SK-N-SH treated with all-trans-retinoic acid at 6 μM for 48 hours (cell line): ENCODE data around the gene SYT6.

Experiments used
- ARNTL ChIP-seq: fragments of 450-650 bp; formaldehyde crosslinking; IDR thresholded peaks from 2 replicates; pipeline ENCODE4 v1.5.0; 2020; ENCODE audit warnings: low read depth, mild to moderate bottlenecking, moderate library complexity, borderline replicate concordance
- CSDC2 ChIP-seq: fragments of 250-450 bp; sonication (Bioruptor Pico); IDR thresholded peaks from 2 replicates; pipeline ENCODE4 v1.5.0; 2020; ENCODE audit warnings: mild to moderate bottlenecking, moderate library complexity
- OSR1 ChIP-seq: fragments of 250-450 bp; sonication (Bioruptor Pico); IDR thresholded peaks from 2 replicates; pipeline ENCODE4 v1.8.0; 2022; ENCODE audit warnings: moderate library complexity, mild to moderate bottlenecking, inconsistent platforms
- TOX ChIP-seq: fragments of 250-450 bp; sonication (Bioruptor Pico); IDR thresholded peaks from 2 replicates; pipeline ENCODE4 v1.8.0; 2021; ENCODE audit warnings: mild to moderate bottlenecking, moderate library complexity, borderline replicate concordance
- ZFP30 ChIP-seq: fragments of 450-650 bp; formaldehyde crosslinking; IDR thresholded peaks from 2 replicates; pipeline ENCODE4 v1.5.0; 2022; ENCODE audit warnings: mild to moderate bottlenecking, moderate library complexity
- ZNF70 ChIP-seq: fragments of 450-650 bp; formaldehyde crosslinking; IDR thresholded peaks from 2 replicates; pipeline ENCODE4 v1.5.0; 2020; ENCODE audit warnings: mild to moderate bottlenecking, moderate library complexity
- TF ChIP-seq, protein P1 (sequence below): fragments of 250-450 bp; sonication (Bioruptor Pico); IDR thresholded peaks from 2 replicates; pipeline ENCODE4 v1.8.0; 2020; ENCODE audit warnings: mild to moderate bottlenecking, moderate library complexity, borderline replicate concordance
- TF ChIP-seq, protein P2 (sequence below): fragments of 250-450 bp; sonication (Bioruptor Pico); IDR thresholded peaks from 2 replicates; pipeline ENCODE4 v1.5.0; 2020; ENCODE audit warnings: mild to moderate bottlenecking, moderate library complexity
- TF ChIP-seq, protein P3 (sequence below): fragments of 250-450 bp; sonication (Bioruptor Pico); IDR thresholded peaks from 2 replicates; pipeline ENCODE4 v1.5.1; 2020; ENCODE audit warnings: low read depth, mild to moderate bottlenecking, moderate library complexity

DNA sequence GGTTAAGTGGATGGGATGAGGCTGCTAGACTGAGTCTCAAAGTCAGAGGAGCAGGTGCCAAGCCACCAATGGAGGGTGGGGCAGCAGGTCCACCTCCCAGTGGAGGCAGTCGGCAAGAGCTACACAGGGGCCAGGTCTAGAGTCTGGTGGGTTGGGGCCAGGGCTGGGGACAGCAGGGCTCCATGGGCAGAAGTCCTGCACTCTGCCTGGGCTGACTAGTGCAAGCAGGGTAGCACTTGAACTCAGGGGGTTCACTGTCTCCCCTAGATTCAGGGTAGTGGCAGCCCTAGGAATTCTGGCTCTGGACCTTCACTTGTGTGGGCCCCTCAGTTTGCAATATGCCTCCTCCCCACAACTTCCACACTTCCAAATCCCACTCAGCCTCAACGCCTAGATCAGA lies 66.2 kb downstream of the SYT6 start:
- TF ChIP-seq, protein P1, sequence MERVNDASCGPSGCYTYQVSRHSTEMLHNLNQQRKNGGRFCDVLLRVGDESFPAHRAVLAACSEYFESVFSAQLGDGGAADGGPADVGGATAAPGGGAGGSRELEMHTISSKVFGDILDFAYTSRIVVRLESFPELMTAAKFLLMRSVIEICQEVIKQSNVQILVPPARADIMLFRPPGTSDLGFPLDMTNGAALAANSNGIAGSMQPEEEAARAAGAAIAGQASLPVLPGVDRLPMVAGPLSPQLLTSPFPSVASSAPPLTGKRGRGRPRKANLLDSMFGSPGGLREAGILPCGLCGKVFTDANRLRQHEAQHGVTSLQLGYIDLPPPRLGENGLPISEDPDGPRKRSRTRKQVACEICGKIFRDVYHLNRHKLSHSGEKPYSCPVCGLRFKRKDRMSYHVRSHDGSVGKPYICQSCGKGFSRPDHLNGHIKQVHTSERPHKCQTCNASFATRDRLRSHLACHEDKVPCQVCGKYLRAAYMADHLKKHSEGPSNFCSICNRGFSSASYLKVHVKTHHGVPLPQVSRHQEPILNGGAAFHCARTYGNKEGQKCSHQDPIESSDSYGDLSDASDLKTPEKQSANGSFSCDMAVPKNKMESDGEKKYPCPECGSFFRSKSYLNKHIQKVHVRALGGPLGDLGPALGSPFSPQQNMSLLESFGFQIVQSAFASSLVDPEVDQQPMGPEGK (CRISPR knock-in tag): no peak
- TF ChIP-seq CSDC2 (CRISPR knock-in tag) (no peak), ZFP30 (no peak), OSR1 (CRISPR knock-in tag) (no peak), TOX (no peak), ZNF70 (CRISPR knock-in tag) (no peak), ARNTL (CRISPR knock-in tag) (no peak)
- TF ChIP-seq, protein P2, sequence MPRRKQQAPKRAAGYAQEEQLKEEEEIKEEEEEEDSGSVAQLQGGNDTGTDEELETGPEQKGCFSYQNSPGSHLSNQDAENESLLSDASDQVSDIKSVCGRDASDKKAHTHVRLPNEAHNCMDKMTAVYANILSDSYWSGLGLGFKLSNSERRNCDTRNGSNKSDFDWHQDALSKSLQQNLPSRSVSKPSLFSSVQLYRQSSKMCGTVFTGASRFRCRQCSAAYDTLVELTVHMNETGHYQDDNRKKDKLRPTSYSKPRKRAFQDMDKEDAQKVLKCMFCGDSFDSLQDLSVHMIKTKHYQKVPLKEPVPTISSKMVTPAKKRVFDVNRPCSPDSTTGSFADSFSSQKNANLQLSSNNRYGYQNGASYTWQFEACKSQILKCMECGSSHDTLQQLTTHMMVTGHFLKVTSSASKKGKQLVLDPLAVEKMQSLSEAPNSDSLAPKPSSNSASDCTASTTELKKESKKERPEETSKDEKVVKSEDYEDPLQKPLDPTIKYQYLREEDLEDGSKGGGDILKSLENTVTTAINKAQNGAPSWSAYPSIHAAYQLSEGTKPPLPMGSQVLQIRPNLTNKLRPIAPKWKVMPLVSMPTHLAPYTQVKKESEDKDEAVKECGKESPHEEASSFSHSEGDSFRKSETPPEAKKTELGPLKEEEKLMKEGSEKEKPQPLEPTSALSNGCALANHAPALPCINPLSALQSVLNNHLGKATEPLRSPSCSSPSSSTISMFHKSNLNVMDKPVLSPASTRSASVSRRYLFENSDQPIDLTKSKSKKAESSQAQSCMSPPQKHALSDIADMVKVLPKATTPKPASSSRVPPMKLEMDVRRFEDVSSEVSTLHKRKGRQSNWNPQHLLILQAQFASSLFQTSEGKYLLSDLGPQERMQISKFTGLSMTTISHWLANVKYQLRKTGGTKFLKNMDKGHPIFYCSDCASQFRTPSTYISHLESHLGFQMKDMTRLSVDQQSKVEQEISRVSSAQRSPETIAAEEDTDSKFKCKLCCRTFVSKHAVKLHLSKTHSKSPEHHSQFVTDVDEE (CRISPR knock-in tag): no peak
- TF ChIP-seq, protein P3, sequence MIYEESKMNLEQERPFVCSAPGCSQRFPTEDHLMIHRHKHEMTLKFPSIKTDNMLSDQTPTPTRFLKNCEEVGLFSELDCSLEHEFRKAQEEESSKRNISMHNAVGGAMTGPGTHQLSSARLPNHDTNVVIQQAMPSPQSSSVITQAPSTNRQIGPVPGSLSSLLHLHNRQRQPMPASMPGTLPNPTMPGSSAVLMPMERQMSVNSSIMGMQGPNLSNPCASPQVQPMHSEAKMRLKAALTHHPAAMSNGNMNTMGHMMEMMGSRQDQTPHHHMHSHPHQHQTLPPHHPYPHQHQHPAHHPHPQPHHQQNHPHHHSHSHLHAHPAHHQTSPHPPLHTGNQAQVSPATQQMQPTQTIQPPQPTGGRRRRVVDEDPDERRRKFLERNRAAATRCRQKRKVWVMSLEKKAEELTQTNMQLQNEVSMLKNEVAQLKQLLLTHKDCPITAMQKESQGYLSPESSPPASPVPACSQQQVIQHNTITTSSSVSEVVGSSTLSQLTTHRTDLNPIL (CRISPR knock-in tag): no peak
